T-cell (primary cell): ENCODE data around the gene SLC22A17. TPM values are rescaled to one million over a fixed set of nuclear protein-coding genes. Genes with fewer than 3 reads are reported as not detected.

Experiments used
- ATAC-seq, 4 experiments: fragments of 200-7000 bp in 3 of 4; fragments of 150-1000 bp in 1 of 4; cut with Tn5 transposase; replicated peaks in 1 of 4; 1 replicate in 3 of 4; 2 replicates in 1 of 4; pipeline ENCODE4 v1.10.0; 2021; ENCODE audit warnings: moderate library complexity in 3 of 4, mild to moderate bottlenecking in 2 of 4, moderate number of reproducible peaks in 1 of 4
- CTCF ChIA-PET, 2 donors: fragments of 300-600 bp; sonication (Branson Sonifier 250); formaldehyde crosslinking; loops; one replicate each; lab custom pipeline; 2022; ENCODE audit warnings: antibody characterized with exemption in 2 of 2; lab: Charles Lee
- POLR2A ChIA-PET, 2 donors: fragments of 300-600 bp; sonication (Branson Sonifier 250); formaldehyde crosslinking; loops; one replicate each; lab custom pipeline; 2022; ENCODE audit warnings: antibody characterized with exemption in 2 of 2; lab: Charles Lee
- DNase-seq, 35 experiments: peaks; one replicate each; pipeline versions ENCODE4 v3.0.0 to v3.0.0-alpha.2; 2013 to 2023
- H3K27ac ChIP-seq: one replicate; pipeline ENCODE4 v1.5.1; 2013; ENCODE audit warnings: low read length
- H3K27me3 ChIP-seq, 2 experiments: replicated peaks in 1 of 2; 1 replicate in 1 of 2; 2 replicates in 1 of 2; pipeline versions ENCODE4 v1.6.1 to v1.7.0; 2013; ENCODE audit warnings: low read length in 1 of 2, mixed read lengths in 1 of 2; ENCODE audit not compliant: control insufficient read depth in 2 of 2, insufficient read depth in 2 of 2; ENCODE audit errors: extremely low read depth in 1 of 2
- H3K36me3 ChIP-seq, 2 donors: 1 replicate in 1 of 2; 2 replicates in 1 of 2; pipeline versions ENCODE4 v1.6.1 to v1.7.0; 2013; ENCODE audit warnings: low read length in 1 of 2; ENCODE audit not compliant: control insufficient read depth in 2 of 2, insufficient read depth in 1 of 2; ENCODE audit errors: extremely low read depth in 1 of 2
- H3K4me1 ChIP-seq, 2 experiments: 1 replicate in 1 of 2; 2 replicates in 1 of 2; pipeline versions ENCODE4 v1.6.1 to v1.7.0; 2013; ENCODE audit warnings: low read length in 2 of 2, mixed read lengths in 1 of 2; ENCODE audit not compliant: insufficient read depth in 2 of 2, control insufficient read depth in 1 of 2; ENCODE audit errors: extremely low read depth in 1 of 2
- H3K4me3 ChIP-seq, 2 donors: 1 replicate in 1 of 2; 2 replicates in 1 of 2; pipeline versions ENCODE4 v1.5.1 to v1.7.0; 2013; ENCODE audit warnings: mild to moderate bottlenecking in 2 of 2, low read length in 1 of 2, moderate library complexity in 1 of 2; ENCODE audit not compliant: control insufficient read depth in 1 of 2; ENCODE audit errors: extremely low read depth in 1 of 2
- H3K9me3 ChIP-seq: 2 replicates; pipeline ENCODE4 v1.7.0; 2013
- H3K27ac Mint-ChIP-seq, 2 donors: one replicate each; pipeline ENCODE4 v1.8.0; 2020 to 2021; ENCODE audit warnings: mild to moderate bottlenecking in 2 of 2, mixed read lengths in 2 of 2
- H3K27me3 Mint-ChIP-seq, 2 donors: one replicate each; pipeline ENCODE4 v1.8.0; 2021 to 2022; ENCODE audit warnings: mixed read lengths in 2 of 2
- H3K36me3 Mint-ChIP-seq: one replicate; pipeline ENCODE4 v1.8.0; 2021; ENCODE audit warnings: mixed read lengths
- H3K4me1 Mint-ChIP-seq, 3 donors: one replicate each; pipeline ENCODE4 v1.8.0; 2020 to 2022; ENCODE audit warnings: mixed read lengths in 3 of 3, mild to moderate bottlenecking in 1 of 3
- H3K4me3 Mint-ChIP-seq, 3 donors: one replicate each; pipeline ENCODE4 v1.8.0; 2020 to 2022; ENCODE audit warnings: mild to moderate bottlenecking in 3 of 3, mixed read lengths in 3 of 3, moderate library complexity in 3 of 3
- H3K9me3 Mint-ChIP-seq, 3 donors: one replicate each; pipeline ENCODE4 v1.8.0; 2020 to 2022; ENCODE audit warnings: mixed read lengths in 3 of 3
- WGBS: methylation state at CpG from one replicate; pipeline ENCODE4 v1.1.5; 2013; ENCODE audit warnings: missing lambda C conversion rate; ENCODE audit not compliant: insufficient coverage; 5-methylcytosine and 5-hydroxymethylcytosine counted together
- total RNA-seq, 35 experiments: library from RNA in 6 of 35; stranded (reverse) in 6 of 35; fragments of 120-200 nt in 1 of 35; gene quantifications; one replicate each; pipeline versions ENCODE4 v1.2.1 to v1.2.4 and lab custom pipeline; 2013 to 2026

Gene SLC22A17
- total RNA-seq, 5 donors from 2014 or later (not counting 1 experiment from before 2014, with no cell fraction given), result 12.0 to 19.0 (median 17.3) TPM

DNA sequence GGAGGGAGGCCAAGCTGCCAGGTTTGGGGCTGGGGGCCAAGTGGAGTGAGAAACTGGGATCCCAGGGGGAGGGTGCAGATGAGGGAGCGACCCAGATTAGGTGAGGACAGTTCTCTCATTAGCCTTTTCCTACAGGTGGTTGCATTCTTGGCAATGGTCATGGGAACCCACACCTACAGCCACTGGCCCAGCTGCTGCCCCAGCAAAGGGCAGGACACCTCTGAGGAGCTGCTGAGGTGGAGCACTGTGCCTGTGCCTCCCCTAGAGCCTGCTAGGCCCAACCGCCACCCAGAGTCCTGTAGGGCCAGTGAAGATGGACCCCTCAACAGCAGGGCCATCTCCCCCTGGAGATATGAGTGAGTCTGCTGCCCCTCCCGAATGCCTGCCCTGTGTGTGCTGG is 20.4 kb upstream of the SLC22A17 start:
- H3K27ac ChIP-seq, result no peak overlapping the region
- DNase-seq, result no peak
- H3K4me3 Mint-ChIP-seq, result no peak overlapping the region
- no peak overlapping the region for H3K4me3 ChIP-seq
- ChIA-PET POLR2A (interaction anchor here in 1 of 2 donors (0.6 kb wide), 1 partner anchor 288 kb away, joined by 3 read pairs; no protein-coding TSS in a partner anchor), CTCF (interaction anchor here in 1 of 2 donors (0.6 kb wide), 1 partner anchor 47 kb away, joined by 3 read pairs; no protein-coding TSS in a partner anchor)
- H3K9me3 ChIP-seq, result no peaks in the 10 kb centered on the region
- no peak overlapping the region for H3K27ac Mint-ChIP-seq
- H3K27me3 ChIP-seq, result peaks cover under 1 to 20% of the 10 kb centered on the region in 2 experiments
- no peaks in the 10 kb centered on the region for H3K4me1 ChIP-seq
- H3K36me3 ChIP-seq, result no peaks in the 10 kb centered on the region
- WGBS, result 100% methylated on average over 1 of the region's 3 CpGs
- H3K4me1 Mint-ChIP-seq, result no peaks in the 10 kb centered on the region
- peak in 1 of 4 experiments; percentile 15 for ATAC-seq
- H3K27me3 Mint-ChIP-seq, result peaks cover 9 to 11% of the 10 kb centered on the region in 2 donors
- H3K9me3 Mint-ChIP-seq, result no peaks in the 10 kb centered on the region
- H3K36me3 Mint-ChIP-seq, result no peaks in the 10 kb centered on the region

DNA sequence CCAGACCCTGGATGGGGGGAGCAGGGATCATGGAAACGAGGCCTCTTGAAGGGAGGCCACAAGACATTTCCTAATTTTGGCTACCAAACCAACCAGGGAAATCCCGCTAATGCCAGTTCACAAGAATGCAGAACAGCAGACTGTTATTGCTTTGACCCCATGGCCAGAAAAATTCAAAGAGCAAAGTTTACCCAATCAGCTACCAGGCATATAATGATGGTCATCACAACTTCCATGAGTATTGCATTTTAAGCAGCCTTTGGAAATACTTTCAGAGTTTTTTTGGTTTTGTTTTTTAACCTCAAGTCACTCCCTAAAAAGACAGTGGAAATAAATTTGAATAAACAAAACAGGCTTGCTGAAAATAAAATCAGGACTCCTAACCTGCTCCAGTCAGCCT is 19.8 kb upstream of the SLC22A17 start, which contains the start of gene IL25:
TSS of gene IL25 (plus strand) at position 301 of the 400 bp plus-strand sequence.
- ATAC-seq (no peak), DNase-seq (no peak)
- Histone ChIP-seq H3K9me3 (no peaks in the 10 kb centered on the region), H3K4me3 (no peak within 1 kb of the TSS), H3K4me1 (no peaks in the 10 kb centered on the region), H3K36me3 (no peaks in the 10 kb centered on the region), H3K27ac (no peak within 1 kb of the TSS), H3K27me3 (peaks cover 3 to 21% of the 10 kb centered on the region in 2 experiments)
- peaks cover 13 to 16% of the 10 kb centered on the region in 2 donors for H3K27me3 Mint-ChIP-seq
- no peaks in the 10 kb centered on the region for H3K4me1 Mint-ChIP-seq
- no peak within 1 kb of the TSS for H3K27ac Mint-ChIP-seq
- POLR2A ChIA-PET, result no interaction called here
- H3K9me3 Mint-ChIP-seq, result no peaks in the 10 kb centered on the region
- WGBS, result 75% methylated on average over 1 of the region's 2 CpGs
- CTCF ChIA-PET, result no interaction called here
- H3K36me3 Mint-ChIP-seq, result no peaks in the 10 kb centered on the region
- no peak within 1 kb of the TSS for H3K4me3 Mint-ChIP-seq

DNA sequence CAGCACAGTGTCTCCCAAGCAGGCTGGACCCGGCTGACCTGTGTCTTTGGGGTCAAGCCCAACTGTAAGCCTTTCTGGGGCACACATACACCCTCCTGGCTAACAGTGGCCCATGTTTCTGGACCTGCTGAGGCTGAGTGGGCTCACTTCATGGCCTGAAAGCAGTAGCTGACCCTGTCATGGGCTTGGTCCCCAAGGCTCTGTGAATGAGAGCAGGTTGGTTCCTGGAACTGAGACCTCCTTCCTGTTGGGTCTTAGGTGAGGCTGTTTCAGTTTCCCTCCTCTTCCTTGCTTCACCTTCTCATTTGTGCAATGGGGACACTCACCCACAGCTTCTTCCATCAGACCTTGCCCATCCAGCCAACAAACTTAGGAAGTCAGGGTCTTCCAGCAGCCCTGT is 19.2 kb upstream of the SLC22A17 start:
- no peaks in the 10 kb centered on the region for H3K36me3 ChIP-seq
- Mint-ChIP-seq H3K27ac (no peak overlapping the region), H3K4me1 (peaks cover 0 to 2% (median 0%) of the 10 kb centered on the region in 3 donors), H3K9me3 (no peaks in the 10 kb centered on the region), H3K4me3 (no peak overlapping the region), H3K27me3 (peaks cover 19 to 20% of the 10 kb centered on the region in 2 donors), H3K36me3 (no peaks in the 10 kb centered on the region)
- H3K4me1 ChIP-seq, result no peaks in the 10 kb centered on the region
- 60% methylated on average over 1 of the region's 1 CpG for WGBS
- no peak overlapping the region for H3K27ac ChIP-seq
- H3K4me3 ChIP-seq, result no peak overlapping the region
- DNase-seq, result no peak
- ATAC-seq, result no peak
- H3K27me3 ChIP-seq, result peaks cover 4 to 22% of the 10 kb centered on the region in 2 experiments
- no peaks in the 10 kb centered on the region for H3K9me3 ChIP-seq
- CTCF ChIA-PET, result no interaction called here
- POLR2A ChIA-PET, result no interaction called here

- CTCF ChIA-PET, result interaction anchor here (0.6 to 1.6 kb wide), 3 partner anchors 10 to 1008 kb away, joined by 3 to 6 read pairs (median 3); no protein-coding TSS in a partner anchor
- no peak overlapping the region for H3K27ac Mint-ChIP-seq
Observed at GRCh38 chr14:23370221-23370620, 17.5 kb upstream of the SLC22A17 start.

GRCh38 chr14:23366426-23366921 is 13.8 kb upstream of the SLC22A17 start:
- DNase-seq (no peak), ATAC-seq (no peak)
- H3K9me3 ChIP-seq, result no peaks in the 10 kb centered on the region
- ChIA-PET CTCF (no interaction called here), POLR2A (no interaction called here)
- Mint-ChIP-seq H3K4me3 (peak overlapping the region in 1 of 3 donors; percentile 4), H3K36me3 (no peaks in the 10 kb centered on the region), H3K27me3 (peaks cover 33 to 43% of the 10 kb centered on the region in 2 donors), H3K4me1 (peaks cover 0 to 5% (median 2%) of the 10 kb centered on the region in 3 donors), H3K9me3 (no peaks in the 10 kb centered on the region), H3K27ac (no peak overlapping the region)
- 80% methylated on average over 28 of the region's 34 CpGs for WGBS
- peaks cover 11 to 51% of the 10 kb centered on the region in 2 experiments for H3K27me3 ChIP-seq
- no peaks in the 10 kb centered on the region for H3K36me3 ChIP-seq
- H3K4me3 ChIP-seq, result no peak overlapping the region
- peaks cover 0 to 2% of the 10 kb centered on the region in 2 experiments for H3K4me1 ChIP-seq
- H3K27ac ChIP-seq, result no peak overlapping the region

More at GRCh38 chr14:23370221-23370620, 17.5 kb upstream of the SLC22A17 start:
- Mint-ChIP-seq H3K4me1 (peaks cover 0 to 2% (median 2%) of the 10 kb centered on the region in 3 donors), H3K36me3 (no peaks in the 10 kb centered on the region), H3K27me3 (peaks cover 24 to 25% of the 10 kb centered on the region in 2 donors), H3K9me3 (no peaks in the 10 kb centered on the region), H3K4me3 (no peak overlapping the region)
- POLR2A ChIA-PET, result no interaction called here
- H3K36me3 ChIP-seq, result no peaks in the 10 kb centered on the region
- H3K27me3 ChIP-seq, result peaks cover 6 to 32% of the 10 kb centered on the region in 2 experiments
- no peak overlapping the region for H3K27ac ChIP-seq
- ATAC-seq, result no peak
- DNase-seq, result no peak
- H3K4me1 ChIP-seq, result peaks cover 0 to 2% of the 10 kb centered on the region in 2 experiments
- H3K4me3 ChIP-seq, result no peak overlapping the region
- no CpG with 5 or more reads among the region's 1 CpG for WGBS
- H3K9me3 ChIP-seq, result no peaks in the 10 kb centered on the region

- Histone ChIP-seq H3K27me3 (peaks cover 11 to 50% of the 10 kb centered on the region in 2 experiments), H3K27ac (no peak overlapping the region), H3K4me1 (peaks cover 0 to 2% of the 10 kb centered on the region in 2 experiments), H3K4me3 (no peak overlapping the region), H3K36me3 (no peaks in the 10 kb centered on the region), H3K9me3 (no peaks in the 10 kb centered on the region)
- CTCF ChIA-PET, result no interaction called here
- H3K4me3 Mint-ChIP-seq, result no peak overlapping the region
- peaks cover 0 to 5% (median 2%) of the 10 kb centered on the region in 3 donors for H3K4me1 Mint-ChIP-seq
- H3K9me3 Mint-ChIP-seq, result no peaks in the 10 kb centered on the region
- WGBS, result 3% methylated on average over 27 of the region's 51 CpGs
- POLR2A ChIA-PET, result no interaction called here
- no peak overlapping the region for H3K27ac Mint-ChIP-seq
- H3K36me3 Mint-ChIP-seq, result no peaks in the 10 kb centered on the region
- no peak for DNase-seq
- no peak for ATAC-seq
- peaks cover 31 to 46% of the 10 kb centered on the region in 2 donors for H3K27me3 Mint-ChIP-seq
Observed at GRCh38 chr14:23365732-23366425, 13.2 kb upstream of the SLC22A17 start.
